ENCODE measurements around the gene ATP6V0E1. TPM values are rescaled to one million over a fixed set of nuclear protein-coding genes. Genes with fewer than 3 reads are reported as not detected.

The ATP6V0E1 gene
- total and polyA plus RNA-seq, 2 of the 4 experiments (the other 2 are of a cell fraction), result 258 to 277 TPM

GRCh38 chr5:172984244-172984953 lies 828 bp downstream of the ATP6V0E1 start:
- Histone ChIP-seq H4K91ac (ENCODE audit: insufficient read depth, low read depth, low read length) (peak overlapping the region; percentile 70), H3K23ac (ENCODE audit: low read depth, low read length) (peak overlapping the region; percentile 32; the same call in 1 of the 2 replicates), H2AFZ (replicated peaks; ENCODE audit: low read length, poor library complexity) (peak overlapping the region; percentile 96), H2BK5ac (ENCODE audit: low read depth, low read length, poor library complexity, severe bottlenecking) (peak overlapping the region; percentile 61), H3K27me3 (ENCODE audit: control insufficient read depth, insufficient read depth, low read length) (no peaks in the 10 kb centered on the region), H3K14ac (replicated peaks; ENCODE audit: low read depth, low read length) (peak overlapping the region; percentile 87), H3K9ac (ENCODE audit: low read depth, low read length) (peak overlapping the region; percentile 92), H4K20me1 (ENCODE audit: insufficient read depth, low read length) (peaks cover 27% of the 10 kb centered on the region; the same call in 1 of the 2 replicates), H4K5ac (ENCODE audit: low read depth, low read length) (peak overlapping the region; percentile 45), H2BK120ac (ENCODE audit: low read depth, low read length) (peak overlapping the region; percentile 24; the same call in 1 of the 2 replicates), H3K36me3 (ENCODE audit: control insufficient read depth, insufficient read depth, low read length) (peaks cover 14% of the 10 kb centered on the region; the same call in 1 of the 2 replicates), H3K27ac (ENCODE audit: insufficient read depth, low read length) (peak overlapping the region; percentile 92), H3K4ac (ENCODE audit: low read depth, low read length) (peak overlapping the region; percentile 79), H3K79me1 (ENCODE audit: low read depth in 1 of 2, low read length in 2 of 2) (peaks cover 10 to 24% of the 10 kb centered on the region in 2 experiments), H3K56ac (ENCODE audit: extremely low read depth, insufficient read depth, low read length) (peak overlapping the region; percentile 73), H3K9me3 (ENCODE audit: control insufficient read depth, insufficient read depth, low read length) (no peaks in the 10 kb centered on the region), H3K9me1 (ENCODE audit: insufficient read depth, low read length) (no peaks in the 10 kb centered on the region; the same call in 1 of the 2 replicates), H3K18ac (ENCODE audit: low read depth, low read length) (peak overlapping the region; percentile 73), H3K4me1 (ENCODE audit: control insufficient read depth, insufficient read depth, low read length) (peaks cover 2% of the 10 kb centered on the region; the same call in 1 of the 2 replicates), H2AK5ac (ENCODE audit: low read depth, low read length) (peak overlapping the region; percentile 79), H2BK20ac (ENCODE audit: low read depth, low read length) (no peak overlapping the region), H3K4me2 (ENCODE audit: low read depth, low read length) (peak overlapping the region; percentile 89), H2AK9ac (replicated peaks; ENCODE audit: low read depth, low read length, poor library complexity) (peak overlapping the region; percentile 94), H2BK15ac (ENCODE audit: low read depth, low read length) (no peak overlapping the region), H3K4me3 (ENCODE audit: insufficient read depth, low read depth, low read length) (peak overlapping the region; percentile 86), H4K8ac (ENCODE audit: low read depth in 2 of 2, low read length in 2 of 2) (peak overlapping the region; percentile 5 to 91; a peak in 3 of 4 replicates)
- BruUV-seq (replicated peaks), result no TSS peak
- TF ChIP-seq ELK1 (IDR thresholded peaks at IDR 0.05; ENCODE audit: borderline replicate concordance, low read depth, low read length) (no peak), CEBPB (IDR thresholded peaks at IDR 0.05; ENCODE audit: low read depth, low read length) (peak; percentile 86), MAFK (IDR thresholded peaks at IDR 0.05; ENCODE audit: low read depth, low read length) (peak; percentile 59), SMC3 (IDR thresholded peaks at IDR 0.05; ENCODE audit: low read depth, low read length) (peak; percentile 80), NFE2L2 (IDR thresholded peaks at IDR 0.05; ENCODE audit: low read depth, low read length) (peak; percentile 68), MAZ (IDR thresholded peaks at IDR 0.05; ENCODE audit: borderline replicate concordance, low read depth, low read length) (0 out of 2 replicates have a peak, but pooled peaks have one; percentile 11), RAD21 (IDR thresholded peaks at IDR 0.05; ENCODE audit: low read length) (peak; percentile 79), CTCF (conservative IDR thresholded peaks at IDR 0.05; ENCODE audit: low read depth, low read length) (peak; percentile 66), USF2 (IDR thresholded peaks at IDR 0.05; ENCODE audit: low read depth, low read length) (no peak), MXI1 (IDR thresholded peaks at IDR 0.05; ENCODE audit: borderline replicate concordance, low read depth, low read length) (peak; percentile 78; the same call in 1 of the 2 replicates), RFX5 (IDR thresholded peaks at IDR 0.05; ENCODE audit: low read depth, low read length) (no peak), POLR2A (IDR thresholded peaks at IDR 0.05; ENCODE audit: low read depth, low read length) (peak; percentile 58; the same call in 1 of the 2 replicates)
- DNase-seq (peak; percentile 92), ATAC-seq (ENCODE audit: low read depth) (peak; percentile 65)
- 4% methylated on average over 9 of the region's 15 CpGs; no CpG with 5 or more reads in 1 of the 2 experiments for WGBS, 2 experiments (ENCODE audit: extremely low coverage in 2 of 2, insufficient read length in 1 of 2)
- in situ Hi-C loops (cut with MboI; ENCODE audit: low sequenced_read_pairs), result loop anchor here (5.0 kb wide), 2 partner anchors 158 to 303 kb away; partner anchors contain the start of gene BNIP1
- CTCF ChIA-PET, result interaction anchor here (0.8 to 1.4 kb wide), 5 partner anchors 11 to 404 kb away, joined by 3 to 6 read pairs (median 4); no protein-coding TSS in a partner anchor
- dilution Hi-C loops (cut with HindIII; ENCODE audit: low sequenced_read_pairs, unreplicated experiment), result no loop called here
- intact Hi-C loops (cut with micrococcal nuclease), result loop anchor here (1.0 to 2.0 kb wide), 3 partner anchors 73 to 298 kb away; partner anchors contain the start of gene BNIP1
- POLR2A ChIA-PET (ENCODE audit: unreplicated experiment), result interaction anchor here (0.7 to 1.0 kb wide), 2 partner anchors 73 to 146 kb away, joined by 3 read pairs; no protein-coding TSS in a partner anchor
